ENCODE measurements around the gene MIDN. TPM values are rescaled to one million over a fixed set of nuclear protein-coding genes. Genes with fewer than 3 reads are reported as not detected.

Gene MIDN
- total RNA-seq, 2 donors from 2014 or later = 87.1 to 113 TPM

DNA sequence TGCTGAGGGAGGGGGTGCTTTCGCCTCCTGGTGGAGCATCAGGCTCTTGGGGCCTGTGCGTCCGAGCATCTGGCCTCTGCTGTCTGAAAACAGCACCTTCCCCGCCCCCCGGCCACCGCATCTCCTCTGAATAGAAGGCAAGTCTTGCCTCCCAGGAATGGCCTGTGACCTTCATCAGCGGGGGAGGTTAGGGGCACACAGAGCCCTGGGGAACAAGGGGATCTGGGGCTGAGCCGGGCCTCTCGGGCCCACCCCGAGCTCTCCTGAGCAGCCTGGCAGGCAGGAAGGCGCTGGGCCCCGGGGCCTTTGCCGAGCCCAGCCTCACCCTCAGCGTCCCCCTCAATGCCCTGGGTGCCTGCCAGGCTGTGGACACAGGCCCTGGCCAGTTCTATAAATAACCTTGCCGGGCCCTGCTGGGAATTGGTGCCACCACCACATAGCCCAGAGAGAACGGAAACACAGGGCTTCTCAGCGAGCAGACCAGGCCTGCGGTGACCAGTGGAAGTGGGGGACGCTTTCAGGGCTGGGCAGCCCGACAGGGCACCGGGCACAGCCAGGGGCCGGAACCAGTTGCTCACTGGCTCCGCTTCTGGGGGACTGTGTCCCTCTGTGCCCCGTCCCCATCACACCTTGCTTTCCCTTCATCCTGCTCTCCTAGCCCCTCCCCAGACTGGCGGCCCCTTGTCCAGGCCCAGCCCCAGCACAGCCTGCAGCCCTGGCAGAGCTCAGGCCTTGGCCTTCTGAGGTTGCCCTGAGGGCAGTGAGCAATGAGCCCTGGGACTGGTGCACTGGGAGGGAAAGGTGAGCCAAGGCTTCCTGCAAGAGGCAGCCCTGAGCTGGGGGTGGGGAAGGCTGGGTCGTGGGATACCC, 33.3 kb upstream of the MIDN start:
- H3K4me1 Mint-ChIP-seq = peaks cover 16% of the 10 kb centered on the region
- no peaks in the 10 kb centered on the region for H3K9me3 ChIP-seq (ENCODE audit: control insufficient read depth, low read length, poor library complexity, severe bottlenecking)
- H3K27me3 Mint-ChIP-seq = no peaks in the 10 kb centered on the region
- no peak overlapping the region for H3K4me3 Mint-ChIP-seq
- DNase-seq = no peak
- no peak overlapping the region for H3K27ac Mint-ChIP-seq
- peaks cover 2% of the 10 kb centered on the region for H3K36me3 Mint-ChIP-seq (ENCODE audit: low read depth)
- ATAC-seq = no peak

DNA sequence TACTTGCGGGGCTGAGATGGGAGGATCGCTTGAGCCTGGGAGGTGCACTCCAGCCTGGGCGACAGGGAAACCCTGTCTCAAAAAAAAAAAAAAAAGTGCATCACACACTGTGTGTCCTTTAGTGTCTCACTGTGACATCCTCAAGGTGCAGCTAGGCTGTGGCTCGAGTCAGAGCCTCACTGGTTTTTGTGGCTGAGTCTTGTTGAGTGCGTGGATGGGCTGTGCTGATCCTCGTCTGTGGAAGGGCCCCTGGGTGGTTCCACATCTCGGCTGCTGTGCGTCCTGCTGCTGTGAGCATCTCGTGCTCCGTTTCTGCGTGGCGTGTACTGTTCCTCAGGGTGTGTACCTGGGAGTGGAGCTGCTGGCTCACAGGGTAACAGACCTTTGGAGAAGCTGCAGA, 31.6 kb upstream of the MIDN start:
- no peak for DNase-seq
- no peak for ATAC-seq
- no peak overlapping the region for H3K4me3 Mint-ChIP-seq
- no peaks in the 10 kb centered on the region for H3K27me3 Mint-ChIP-seq
- no peak overlapping the region for H3K27ac Mint-ChIP-seq
- peaks cover 13% of the 10 kb centered on the region for H3K4me1 Mint-ChIP-seq
- peaks cover 2% of the 10 kb centered on the region for H3K36me3 Mint-ChIP-seq (ENCODE audit: low read depth)
- no peaks in the 10 kb centered on the region for H3K9me3 ChIP-seq (ENCODE audit: control insufficient read depth, low read length, poor library complexity, severe bottlenecking)

DNA sequence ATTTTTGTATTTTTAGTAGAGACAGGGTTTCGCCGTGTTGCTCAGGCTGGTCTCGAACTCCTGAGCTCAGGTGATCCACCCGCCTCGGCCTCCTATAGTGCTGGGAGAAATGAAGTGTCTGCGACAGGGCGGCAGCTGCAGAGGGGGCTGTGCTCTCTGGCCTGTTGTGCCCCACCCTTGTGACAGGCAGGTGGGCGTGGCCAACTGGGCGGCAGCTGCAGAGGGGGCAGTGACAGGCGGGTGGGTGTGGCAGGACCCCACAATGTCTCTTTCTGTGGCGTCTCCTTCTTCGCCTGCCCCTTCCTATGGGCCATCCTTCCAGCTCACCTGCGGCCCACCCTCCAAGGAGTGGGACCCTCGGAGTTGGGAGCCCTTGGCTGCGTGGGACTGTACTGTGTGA, 31.0 kb upstream of the MIDN start:
- Mint-ChIP-seq H3K27ac (peak overlapping the region; percentile 41), H3K27me3 (no peaks in the 10 kb centered on the region), H3K36me3 (ENCODE audit: low read depth) (peaks cover 2% of the 10 kb centered on the region), H3K4me1 (peaks cover 13% of the 10 kb centered on the region), H3K4me3 (no peak overlapping the region)
- no peak for ATAC-seq
- DNase-seq = no peak
- no peaks in the 10 kb centered on the region for H3K9me3 ChIP-seq (ENCODE audit: control insufficient read depth, low read length, poor library complexity, severe bottlenecking)

DNA sequence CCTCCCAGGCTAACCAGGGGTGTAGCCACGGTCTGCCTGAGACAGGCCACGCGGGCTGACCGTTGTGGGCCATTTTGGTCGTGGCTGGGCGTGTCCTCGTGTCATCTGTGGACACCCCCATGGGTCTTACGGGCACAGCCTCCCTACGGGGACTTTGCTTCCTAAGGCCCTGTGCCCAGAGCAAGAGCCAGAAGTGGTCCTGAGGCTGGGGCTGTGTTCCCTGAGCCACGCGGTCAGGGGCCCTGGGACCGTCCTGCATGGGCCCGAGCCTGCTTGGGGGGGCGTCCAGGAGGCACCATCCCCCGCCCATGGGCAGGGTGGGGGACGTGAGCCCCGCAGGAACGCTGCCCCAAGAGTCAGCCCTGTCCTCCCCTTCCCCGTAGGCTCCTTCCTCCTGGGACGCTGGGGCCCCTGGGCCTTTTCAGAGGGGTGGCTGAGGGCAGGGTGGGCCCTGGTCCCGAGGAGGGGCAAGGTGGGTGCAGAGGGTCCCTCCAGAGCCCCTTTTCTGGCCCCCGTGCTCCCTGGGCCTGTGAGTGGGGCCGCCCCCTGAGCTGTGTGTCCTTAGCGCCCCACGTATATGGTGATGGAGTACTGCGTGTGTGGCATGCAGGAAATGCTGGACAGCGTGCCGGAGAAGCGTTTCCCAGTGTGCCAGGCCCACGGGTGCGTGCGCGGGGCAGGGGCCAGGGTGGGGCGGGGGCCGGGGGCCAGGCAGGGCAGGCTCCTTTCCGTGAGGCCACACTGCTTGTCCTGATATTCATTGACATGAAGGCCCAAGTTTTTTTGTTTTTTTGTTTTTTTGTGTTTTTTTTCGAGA, 29.4 kb upstream of the MIDN start:
- H3K9me3 ChIP-seq (ENCODE audit: control insufficient read depth, low read length, poor library complexity, severe bottlenecking) = no peaks in the 10 kb centered on the region
- no peaks in the 10 kb centered on the region for H3K27me3 Mint-ChIP-seq
- H3K4me3 Mint-ChIP-seq = no peak overlapping the region
- H3K36me3 Mint-ChIP-seq (ENCODE audit: low read depth) = no peaks in the 10 kb centered on the region
- no peak overlapping the region for H3K27ac Mint-ChIP-seq
- DNase-seq (no peak), ATAC-seq (no peak)
- peaks cover 4% of the 10 kb centered on the region for H3K4me1 Mint-ChIP-seq

DNA sequence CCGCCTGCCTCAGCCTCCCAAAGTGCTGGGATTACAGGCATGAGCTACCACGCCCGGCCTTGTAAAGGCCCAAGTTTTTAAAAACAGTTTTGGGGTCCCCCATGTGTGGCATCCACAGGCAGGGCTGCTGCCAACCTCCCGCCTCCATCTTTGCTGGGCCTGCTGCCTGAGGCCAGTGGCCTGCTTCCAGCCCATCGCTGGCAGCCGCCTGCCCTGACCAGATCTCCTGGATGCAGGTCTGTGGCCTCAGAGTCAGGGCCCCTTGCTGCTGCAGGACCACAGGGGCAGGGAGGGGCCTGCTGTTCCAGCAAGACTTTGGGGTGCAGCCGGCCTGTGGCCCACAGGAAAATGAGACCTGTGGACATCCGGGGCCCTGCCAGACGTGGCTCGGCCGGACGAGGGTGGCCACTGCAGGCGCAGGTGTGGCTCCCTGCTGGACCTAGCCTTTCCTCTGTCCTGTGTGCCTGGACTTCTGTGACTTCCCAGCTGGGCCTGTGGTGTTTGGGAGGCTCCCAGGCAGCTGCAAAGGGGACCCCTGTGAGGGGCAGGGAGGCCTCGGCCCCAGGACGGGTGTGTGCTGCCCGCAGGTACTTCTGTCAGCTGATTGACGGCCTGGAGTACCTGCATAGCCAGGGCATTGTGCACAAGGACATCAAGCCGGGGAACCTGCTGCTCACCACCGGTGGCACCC, 28.5 kb upstream of the MIDN start:
- no peaks in the 10 kb centered on the region for H3K4me1 Mint-ChIP-seq
- H3K9me3 ChIP-seq (ENCODE audit: control insufficient read depth, low read length, poor library complexity, severe bottlenecking) = no peaks in the 10 kb centered on the region
- ATAC-seq (no peak), DNase-seq (no peak)
- H3K27me3 Mint-ChIP-seq = no peaks in the 10 kb centered on the region
- H3K4me3 Mint-ChIP-seq = no peak overlapping the region
- no peaks in the 10 kb centered on the region for H3K36me3 Mint-ChIP-seq (ENCODE audit: low read depth)
- no peak overlapping the region for H3K27ac Mint-ChIP-seq

DNA sequence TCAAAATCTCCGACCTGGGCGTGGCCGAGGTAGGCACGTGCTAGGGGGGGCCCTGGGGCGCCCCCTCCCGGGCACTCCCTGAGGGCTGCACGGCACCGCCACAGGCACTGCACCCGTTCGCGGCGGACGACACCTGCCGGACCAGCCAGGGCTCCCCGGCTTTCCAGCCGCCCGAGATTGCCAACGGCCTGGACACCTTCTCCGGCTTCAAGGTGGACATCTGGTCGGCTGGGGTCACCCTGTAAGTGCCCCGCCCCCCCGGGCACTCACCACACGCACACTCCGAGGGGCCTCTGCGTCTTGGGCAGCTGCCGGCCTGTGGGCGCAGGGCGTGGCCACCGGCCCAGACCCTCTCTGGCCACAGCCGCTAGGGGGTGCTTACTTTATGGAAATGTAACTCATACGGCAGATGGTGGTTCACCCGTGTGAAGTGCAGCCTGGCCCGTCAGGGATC, 27.9 kb upstream of the MIDN start:
- no peaks in the 10 kb centered on the region for H3K4me1 Mint-ChIP-seq
- no peak overlapping the region for H3K27ac Mint-ChIP-seq
- ATAC-seq (no peak), DNase-seq (no peak)
- no peaks in the 10 kb centered on the region for H3K27me3 Mint-ChIP-seq
- H3K9me3 ChIP-seq (ENCODE audit: control insufficient read depth, low read length, poor library complexity, severe bottlenecking) = no peaks in the 10 kb centered on the region
- no peaks in the 10 kb centered on the region for H3K36me3 Mint-ChIP-seq (ENCODE audit: low read depth)
- H3K4me3 Mint-ChIP-seq = no peak overlapping the region

DNA sequence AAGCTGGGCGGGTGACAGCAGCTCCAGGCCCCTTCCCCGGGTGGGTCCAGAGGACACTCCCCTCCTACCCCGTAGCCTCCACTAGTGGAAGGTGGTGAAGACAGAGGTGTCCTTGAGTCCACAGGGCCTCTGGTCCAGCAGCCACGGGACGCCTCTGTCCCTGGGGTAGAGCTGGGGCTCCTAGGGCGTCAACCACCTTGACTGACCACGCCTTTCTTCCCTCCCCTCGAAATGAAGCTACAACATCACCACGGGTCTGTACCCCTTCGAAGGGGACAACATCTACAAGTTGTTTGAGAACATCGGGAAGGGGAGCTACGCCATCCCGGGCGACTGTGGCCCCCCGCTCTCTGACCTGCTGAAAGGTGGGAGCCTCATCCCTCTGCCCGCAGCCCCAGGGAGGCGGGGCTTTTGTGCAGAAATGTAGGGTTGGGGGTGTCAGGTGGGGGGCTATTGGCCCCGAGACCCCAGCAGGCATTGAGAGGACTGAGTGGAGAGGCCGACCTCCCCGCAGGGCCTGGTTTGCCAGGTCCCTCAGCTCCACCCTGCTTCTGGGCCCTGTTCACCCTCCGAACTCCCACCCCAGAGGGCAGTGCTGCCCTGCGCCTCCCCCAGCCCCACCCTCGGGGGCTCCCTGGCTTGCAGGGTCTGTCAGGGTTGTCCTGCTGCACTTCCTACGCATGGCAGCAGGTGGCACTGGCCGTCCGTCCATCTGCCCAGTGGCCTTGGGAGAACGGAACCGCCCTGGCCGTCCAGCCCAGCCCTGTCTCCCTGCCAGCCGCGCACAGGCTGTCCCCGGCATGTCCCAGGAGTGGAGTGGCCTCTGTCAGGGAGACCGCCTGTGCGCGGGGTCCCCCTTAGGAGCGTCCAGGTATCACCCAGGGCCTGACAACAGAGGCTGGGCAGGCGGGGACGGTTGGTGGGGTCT, 27.1 kb upstream of the MIDN start:
- Mint-ChIP-seq H3K36me3 (ENCODE audit: low read depth) (no peaks in the 10 kb centered on the region), H3K27me3 (no peaks in the 10 kb centered on the region), H3K4me1 (no peaks in the 10 kb centered on the region), H3K4me3 (no peak overlapping the region), H3K27ac (no peak overlapping the region)
- no peaks in the 10 kb centered on the region for H3K9me3 ChIP-seq (ENCODE audit: control insufficient read depth, low read length, poor library complexity, severe bottlenecking)
- ATAC-seq (no peak), DNase-seq (no peak)

DNA sequence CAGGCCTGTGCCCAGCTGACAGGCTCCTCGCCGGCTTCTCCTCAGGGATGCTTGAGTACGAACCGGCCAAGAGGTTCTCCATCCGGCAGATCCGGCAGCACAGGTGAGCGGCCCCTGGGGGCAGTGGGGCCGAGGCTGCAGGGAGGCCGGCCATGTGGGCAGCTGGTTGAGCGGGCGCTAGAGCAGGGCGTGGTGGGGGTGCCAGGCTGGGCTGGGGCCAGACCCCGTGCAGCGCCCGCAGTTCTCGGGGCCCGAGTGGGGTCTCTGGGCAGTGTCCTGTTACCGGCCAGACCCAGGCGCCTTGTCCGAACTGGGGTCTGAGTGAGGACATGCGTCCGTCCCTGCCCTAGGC, 26.5 kb upstream of the MIDN start:
- Mint-ChIP-seq H3K27me3 (no peaks in the 10 kb centered on the region), H3K4me1 (no peaks in the 10 kb centered on the region), H3K4me3 (no peak overlapping the region), H3K27ac (no peak overlapping the region), H3K36me3 (ENCODE audit: low read depth) (no peaks in the 10 kb centered on the region)
- DNase-seq (no peak), ATAC-seq (no peak)
- no peaks in the 10 kb centered on the region for H3K9me3 ChIP-seq (ENCODE audit: control insufficient read depth, low read length, poor library complexity, severe bottlenecking)

DNA sequence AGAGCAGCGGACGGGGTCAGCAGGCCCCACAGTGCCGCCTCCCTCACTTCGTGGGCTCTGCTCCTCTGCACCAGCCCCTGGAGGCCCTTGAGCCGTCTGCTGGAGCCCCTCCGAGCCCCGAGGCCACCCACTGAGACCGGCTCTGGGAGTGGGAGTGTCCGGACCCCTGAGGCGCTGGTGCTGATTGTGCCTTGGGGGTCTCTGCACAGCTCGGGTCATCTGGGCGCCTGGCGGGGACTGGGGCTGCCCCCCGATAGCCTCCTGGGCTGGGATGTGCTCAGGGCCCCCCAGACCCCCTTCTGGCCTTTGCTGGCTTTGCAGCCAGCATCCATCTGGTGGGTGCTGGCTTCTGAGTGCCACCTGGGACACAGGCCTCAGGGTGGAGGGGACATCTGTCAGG, 26.0 kb upstream of the MIDN start:
- ATAC-seq (no peak), DNase-seq (no peak)
- Mint-ChIP-seq H3K27me3 (no peaks in the 10 kb centered on the region), H3K4me1 (no peaks in the 10 kb centered on the region), H3K27ac (no peak overlapping the region), H3K36me3 (ENCODE audit: low read depth) (no peaks in the 10 kb centered on the region), H3K4me3 (no peak overlapping the region)
- no peaks in the 10 kb centered on the region for H3K9me3 ChIP-seq (ENCODE audit: control insufficient read depth, low read length, poor library complexity, severe bottlenecking)

DNA sequence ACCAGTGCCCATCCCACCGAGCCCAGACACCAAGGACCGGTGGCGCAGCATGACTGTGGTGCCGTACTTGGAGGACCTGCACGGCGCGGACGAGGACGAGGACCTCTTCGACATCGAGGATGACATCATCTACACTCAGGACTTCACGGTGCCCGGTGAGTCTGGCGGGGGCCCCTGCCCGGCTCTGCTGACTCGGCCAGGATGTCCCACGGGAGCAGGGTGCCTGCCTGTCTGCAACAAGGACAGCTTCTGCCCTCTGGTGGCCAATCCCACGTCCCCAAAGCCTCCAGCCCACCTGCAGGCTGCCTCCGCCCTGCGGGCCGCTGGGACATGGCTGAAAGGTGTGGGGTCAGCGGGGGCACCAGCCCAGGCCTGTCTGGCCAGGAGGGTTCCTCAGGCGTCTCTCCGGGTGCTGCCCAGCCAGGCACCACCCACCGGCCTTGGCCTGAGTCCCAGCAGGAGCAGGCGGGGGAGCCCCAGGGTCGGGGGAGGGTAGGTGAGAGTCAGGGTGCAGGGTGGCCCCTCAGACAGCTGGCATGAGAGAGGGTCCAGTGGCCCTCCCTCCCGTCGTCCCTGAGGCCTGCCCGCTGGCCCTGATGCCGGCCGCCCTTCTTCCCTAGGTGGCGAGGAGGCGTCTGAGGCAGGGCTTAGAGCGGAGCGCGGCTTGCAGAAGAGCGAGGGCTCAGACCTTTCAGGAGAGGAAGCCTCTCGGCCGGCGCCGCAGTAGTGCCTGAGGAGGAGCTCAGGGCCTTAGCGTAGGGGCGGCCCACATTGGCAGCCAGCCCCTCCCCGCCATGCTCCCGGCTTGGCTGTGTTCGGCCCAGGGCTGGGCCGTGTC, 25.1 kb upstream of the MIDN start:
- H3K4me1 Mint-ChIP-seq = no peaks in the 10 kb centered on the region
- peak; percentile 41 for ATAC-seq
- H3K36me3 Mint-ChIP-seq (ENCODE audit: low read depth) = no peaks in the 10 kb centered on the region
- no peak overlapping the region for H3K4me3 Mint-ChIP-seq
- no peaks in the 10 kb centered on the region for H3K27me3 Mint-ChIP-seq
- H3K9me3 ChIP-seq (ENCODE audit: control insufficient read depth, low read length, poor library complexity, severe bottlenecking) = no peaks in the 10 kb centered on the region
- no peak for DNase-seq
- no peak overlapping the region for H3K27ac Mint-ChIP-seq

DNA sequence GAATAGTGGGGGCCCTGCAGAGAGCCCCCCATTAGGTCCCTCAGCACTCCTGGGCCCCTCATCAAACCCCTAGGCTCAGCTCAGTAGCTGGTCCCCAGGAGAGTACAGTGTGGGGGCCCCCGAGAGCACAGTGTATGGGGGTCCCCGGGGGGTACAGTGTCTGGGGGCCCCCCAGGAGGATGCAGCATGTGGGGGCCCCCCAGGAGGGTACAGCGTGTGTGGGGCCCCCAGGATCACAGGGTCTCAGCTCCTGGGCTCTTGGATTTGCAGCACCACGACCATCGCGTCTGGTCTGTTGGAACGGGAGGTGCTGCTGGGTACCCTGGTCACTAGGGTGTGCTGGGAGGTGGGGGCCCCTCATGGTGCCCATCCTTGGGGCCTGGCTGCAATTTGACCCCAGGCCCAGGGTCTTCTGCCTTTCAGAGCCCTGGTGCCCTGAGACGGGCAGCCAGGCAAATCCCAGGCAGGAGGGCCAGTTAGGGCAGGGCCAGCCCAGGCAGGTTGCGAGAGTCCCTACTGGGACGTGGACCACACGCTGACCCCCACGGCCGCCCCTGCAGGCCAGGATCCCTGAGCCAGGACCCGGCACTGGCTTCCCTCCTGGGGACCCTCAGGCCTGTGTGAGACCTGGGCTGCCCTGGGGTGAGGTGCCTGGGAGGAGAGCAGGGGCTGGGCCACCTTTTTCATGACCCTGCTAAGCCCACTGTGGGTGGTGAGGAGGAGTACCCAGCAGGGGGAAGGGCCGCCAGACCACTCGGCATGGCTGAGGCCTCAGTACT, 24.1 kb upstream of the MIDN start:
- no peak overlapping the region for H3K4me3 Mint-ChIP-seq
- H3K4me1 Mint-ChIP-seq = no peaks in the 10 kb centered on the region
- H3K36me3 Mint-ChIP-seq (ENCODE audit: low read depth) = no peaks in the 10 kb centered on the region
- no peaks in the 10 kb centered on the region for H3K27me3 Mint-ChIP-seq
- no peak for ATAC-seq
- no peak for DNase-seq
- no peak overlapping the region for H3K27ac Mint-ChIP-seq
- no peaks in the 10 kb centered on the region for H3K9me3 ChIP-seq (ENCODE audit: control insufficient read depth, low read length, poor library complexity, severe bottlenecking)
